Activated CD8-positive, alpha-beta T cell treated with anti-CD3 and anti-CD28 coated beads, Interleukin-2, amount 10 ng/mL, durations not matched to agents 7 days and 5 days (primary cell): Measurements from ENCODE around the gene MED17. TPM values are rescaled to one million over a fixed set of nuclear protein-coding genes. Genes with fewer than 3 reads are reported as not detected.
"Not testable (repeated sequence)": the region's sequence is repeated elsewhere in the genome, so short reads cannot be mapped to it uniquely, and the experiment has no call there.

Source experiments
- ATAC-seq: fragments of 150-1000 bp; cut with Tn5 transposase; one replicate; pipeline ENCODE4 v1.10.0; 2021; ENCODE audit warnings: moderate library complexity
- CTCF ChIA-PET: fragments of 350-600 bp; sonication (Branson Sonifier 250); formaldehyde crosslinking; loops from one replicate; lab custom pipeline; 2021; ENCODE audit warnings: antibody characterized with exemption; lab: Charles Lee
- POLR2A ChIA-PET: fragments of 350-600 bp; sonication (Branson Sonifier 250); formaldehyde crosslinking; loops from one replicate; lab custom pipeline; 2021; ENCODE audit warnings: antibody characterized with exemption; lab: Charles Lee
- DNase-seq: peaks from one replicate; pipeline ENCODE4 v3.0.0-alpha.2; 2020
- H3K27ac Mint-ChIP-seq: one replicate; pipeline ENCODE4 v1.8.0; 2021; ENCODE audit warnings: mild to moderate bottlenecking, mixed read lengths
- H3K27me3 Mint-ChIP-seq: one replicate; pipeline ENCODE4 v1.8.0; 2021; ENCODE audit warnings: low read depth, mixed read lengths
- H3K36me3 Mint-ChIP-seq: one replicate; pipeline ENCODE4 v1.8.0; 2021; ENCODE audit warnings: low read depth, mixed read lengths
- H3K4me1 Mint-ChIP-seq: one replicate; pipeline ENCODE4 v1.8.0; 2021; ENCODE audit warnings: low read depth, mixed read lengths
- H3K4me3 Mint-ChIP-seq: one replicate; pipeline ENCODE4 v1.8.0; 2021; ENCODE audit warnings: mild to moderate bottlenecking, mixed read lengths
- H3K9me3 Mint-ChIP-seq: one replicate; pipeline ENCODE4 v1.8.0; 2022; ENCODE audit warnings: mixed read lengths; ENCODE audit not compliant: insufficient read depth
- total RNA-seq, 2 experiments: library from RNA; stranded (reverse); gene quantifications; one replicate each; pipeline ENCODE4 v1.2.3, GENCODE V29; 2021

Gene MED17
- total RNA-seq, 2 experiments from 2014 or later, result 43.6 to 45.3 TPM

- peak overlapping the region; percentile 100 for H3K27ac Mint-ChIP-seq
- peaks cover 40% of the 10 kb centered on the region for H3K4me1 Mint-ChIP-seq
- POLR2A ChIA-PET, result interaction anchor here (0.6 to 9.5 kb wide), 31 partner anchors 9 to 751 kb away, joined by 3 to 161 read pairs (median 4); partner anchors contain the start of genes CEP295, MED17, PANX1 and SLC36A4
- peaks cover 54% of the 10 kb centered on the region for H3K36me3 Mint-ChIP-seq
- ATAC-seq (no peak), DNase-seq (no peak)
- peak overlapping the region; percentile 100 for H3K4me3 Mint-ChIP-seq
- H3K27me3 Mint-ChIP-seq, result no peaks in the 10 kb centered on the region
- CTCF ChIA-PET, result interaction anchor here (0.8 to 3.8 kb wide), 4 partner anchors 11 to 95 kb away, joined by 3 to 45 read pairs (median 3); partner anchors contain the start of gene MED17
- no peaks in the 10 kb centered on the region for H3K9me3 Mint-ChIP-seq
Measured at GRCh38 chr11:93741882-93742226, 42.2 kb upstream of the MED17 start.

- Mint-ChIP-seq H3K9me3 (no peaks in the 10 kb centered on the region), H3K4me3 (peak overlapping the region; percentile 62), H3K4me1 (peaks cover 25% of the 10 kb centered on the region), H3K27me3 (no peaks in the 10 kb centered on the region), H3K27ac (peak overlapping the region; percentile 55), H3K36me3 (peaks cover 44% of the 10 kb centered on the region)
- CTCF ChIA-PET, result interaction anchor here (1.3 kb wide), 1 partner anchor 41 kb away, joined by 4 read pairs; the partner anchor contains the start of gene MED17
- ATAC-seq (no peak), DNase-seq (no peak)
- POLR2A ChIA-PET, result interaction anchor here (1.1 kb wide), 1 partner anchor 41 kb away, joined by 5 read pairs; the partner anchor contains the start of gene MED17
Measured at GRCh38 chr11:93743291-93743690, 40.8 kb upstream of the MED17 start.

DNA sequence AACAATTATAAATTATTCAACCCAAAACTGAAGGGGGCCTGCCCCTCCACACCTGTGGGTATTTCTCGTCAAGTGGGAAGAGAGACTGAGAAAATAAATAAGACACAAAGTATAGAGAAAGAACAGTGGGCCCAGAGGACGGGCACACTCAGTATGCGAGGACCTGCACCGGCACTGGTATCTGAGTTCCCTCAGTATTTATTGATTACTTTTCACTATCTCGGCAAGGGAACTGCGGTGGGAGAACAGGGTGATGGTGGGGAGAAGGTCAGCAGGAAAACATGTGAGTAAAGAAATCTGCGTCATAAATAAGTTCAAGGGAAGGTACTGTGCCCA, 39.4 kb upstream of the MED17 start:
- Mint-ChIP-seq H3K4me3 (no peak overlapping the region), H3K9me3 (no peaks in the 10 kb centered on the region), H3K27me3 (no peaks in the 10 kb centered on the region), H3K4me1 (peaks cover 14% of the 10 kb centered on the region), H3K36me3 (peaks cover 33% of the 10 kb centered on the region), H3K27ac (no peak overlapping the region)
- DNase-seq (no peak), ATAC-seq (no peak)
- CTCF ChIA-PET, result interaction anchor here (1.3 kb wide), 1 partner anchor 39 kb away, joined by 4 read pairs; the partner anchor contains the start of gene MED17
- POLR2A ChIA-PET, result no interaction called here

- H3K9me3 Mint-ChIP-seq, ATAC-seq, POLR2A ChIA-PET, DNase-seq, H3K27me3 Mint-ChIP-seq, H3K27ac Mint-ChIP-seq, CTCF ChIA-PET, H3K4me3 Mint-ChIP-seq: not testable (repeated sequence)
- Mint-ChIP-seq H3K4me1 (peaks cover 13% of the 10 kb centered on the region), H3K36me3 (peaks cover 30% of the 10 kb centered on the region)
Measured at GRCh38 chr11:93745005-93745755, 38.9 kb upstream of the MED17 start.

DNA sequence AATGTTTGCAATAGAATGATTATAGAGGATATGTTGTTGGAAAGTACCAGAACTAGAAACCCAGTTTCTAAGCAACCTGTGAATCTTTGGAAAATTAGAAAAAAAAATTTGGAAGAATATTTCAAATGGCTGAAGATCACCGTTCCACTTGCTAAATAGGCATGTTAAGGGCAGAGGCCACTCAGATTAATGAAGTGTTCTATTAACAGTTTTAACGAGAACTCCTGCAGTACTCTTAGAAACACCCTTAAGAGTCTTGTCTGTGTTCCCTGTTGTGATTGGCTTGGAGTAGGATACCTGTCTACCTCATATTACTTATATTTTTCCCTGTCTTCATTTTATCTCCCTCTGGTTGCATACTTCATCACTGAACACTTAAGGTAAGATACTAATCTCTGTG, 38.0 kb upstream of the MED17 start:
- H3K27me3 Mint-ChIP-seq, result no peaks in the 10 kb centered on the region
- no peak overlapping the region for H3K27ac Mint-ChIP-seq
- POLR2A ChIA-PET, result no interaction called here
- peaks cover 13% of the 10 kb centered on the region for H3K4me1 Mint-ChIP-seq
- CTCF ChIA-PET, result no interaction called here
- no peaks in the 10 kb centered on the region for H3K9me3 Mint-ChIP-seq
- H3K36me3 Mint-ChIP-seq, result peaks cover 23% of the 10 kb centered on the region
- no peak for DNase-seq
- no peak for ATAC-seq
- H3K4me3 Mint-ChIP-seq, result no peak overlapping the region

GRCh38 chr11:93747122-93747521, 37.0 kb upstream of the MED17 start:
- H3K4me1 Mint-ChIP-seq, result peaks cover 13% of the 10 kb centered on the region
- H3K27me3 Mint-ChIP-seq, result no peaks in the 10 kb centered on the region
- ATAC-seq (no peak), DNase-seq (no peak)
- no peak overlapping the region for H3K27ac Mint-ChIP-seq
- no peak overlapping the region for H3K4me3 Mint-ChIP-seq
- H3K9me3 Mint-ChIP-seq, result no peaks in the 10 kb centered on the region
- ChIA-PET POLR2A (no interaction called here), CTCF (no interaction called here)
- peaks cover 17% of the 10 kb centered on the region for H3K36me3 Mint-ChIP-seq

GRCh38 chr11:93751001-93751400, 33.1 kb upstream of the MED17 start:
- CTCF ChIA-PET, result interaction anchor here (1.1 kb wide), 1 partner anchor 86 kb away, joined by 3 read pairs; no protein-coding TSS in a partner anchor
- Mint-ChIP-seq H3K9me3 (no peaks in the 10 kb centered on the region), H3K36me3 (peaks cover 15% of the 10 kb centered on the region), H3K4me3 (no peak overlapping the region), H3K27ac (no peak overlapping the region), H3K4me1 (no peaks in the 10 kb centered on the region), H3K27me3 (no peaks in the 10 kb centered on the region)
- no peak for DNase-seq
- ATAC-seq, result no peak
- POLR2A ChIA-PET, result interaction anchor here (1.2 kb wide), 1 partner anchor 10 kb away, joined by 7 read pairs; the partner anchor contains the start of genes C11orf54 and TAF1D

GRCh38 chr11:93753241-93753640, 30.8 kb upstream of the MED17 start:
- POLR2A ChIA-PET, result no interaction called here
- H3K27me3 Mint-ChIP-seq, result no peaks in the 10 kb centered on the region
- DNase-seq (no peak), ATAC-seq (no peak)
- CTCF ChIA-PET, result no interaction called here
- H3K4me1 Mint-ChIP-seq, result no peaks in the 10 kb centered on the region
- H3K9me3 Mint-ChIP-seq, result no peaks in the 10 kb centered on the region
- H3K4me3 Mint-ChIP-seq, result no peak overlapping the region
- H3K27ac Mint-ChIP-seq, result no peak overlapping the region
- H3K36me3 Mint-ChIP-seq, result peaks cover 15% of the 10 kb centered on the region

GRCh38 chr11:93756748-93757147, 27.3 kb upstream of the MED17 start:
- Mint-ChIP-seq H3K4me3 (no peak overlapping the region), H3K4me1 (no peaks in the 10 kb centered on the region), H3K27me3 (no peaks in the 10 kb centered on the region), H3K27ac (no peak overlapping the region), H3K9me3 (no peaks in the 10 kb centered on the region), H3K36me3 (peaks cover 25% of the 10 kb centered on the region)
- ChIA-PET CTCF (no interaction called here), POLR2A (no interaction called here)
- DNase-seq (no peak), ATAC-seq (no peak)

- Mint-ChIP-seq H3K27me3 (no peaks in the 10 kb centered on the region), H3K4me1 (no peaks in the 10 kb centered on the region), H3K36me3 (peaks cover 24% of the 10 kb centered on the region), H3K4me3 (no peak overlapping the region), H3K9me3 (no peaks in the 10 kb centered on the region), H3K27ac (no peak overlapping the region)
- POLR2A ChIA-PET, result no interaction called here
- CTCF ChIA-PET, result no interaction called here
- DNase-seq (no peak), ATAC-seq (no peak)
Measured at GRCh38 chr11:93757301-93757700, 26.8 kb upstream of the MED17 start.

DNA sequence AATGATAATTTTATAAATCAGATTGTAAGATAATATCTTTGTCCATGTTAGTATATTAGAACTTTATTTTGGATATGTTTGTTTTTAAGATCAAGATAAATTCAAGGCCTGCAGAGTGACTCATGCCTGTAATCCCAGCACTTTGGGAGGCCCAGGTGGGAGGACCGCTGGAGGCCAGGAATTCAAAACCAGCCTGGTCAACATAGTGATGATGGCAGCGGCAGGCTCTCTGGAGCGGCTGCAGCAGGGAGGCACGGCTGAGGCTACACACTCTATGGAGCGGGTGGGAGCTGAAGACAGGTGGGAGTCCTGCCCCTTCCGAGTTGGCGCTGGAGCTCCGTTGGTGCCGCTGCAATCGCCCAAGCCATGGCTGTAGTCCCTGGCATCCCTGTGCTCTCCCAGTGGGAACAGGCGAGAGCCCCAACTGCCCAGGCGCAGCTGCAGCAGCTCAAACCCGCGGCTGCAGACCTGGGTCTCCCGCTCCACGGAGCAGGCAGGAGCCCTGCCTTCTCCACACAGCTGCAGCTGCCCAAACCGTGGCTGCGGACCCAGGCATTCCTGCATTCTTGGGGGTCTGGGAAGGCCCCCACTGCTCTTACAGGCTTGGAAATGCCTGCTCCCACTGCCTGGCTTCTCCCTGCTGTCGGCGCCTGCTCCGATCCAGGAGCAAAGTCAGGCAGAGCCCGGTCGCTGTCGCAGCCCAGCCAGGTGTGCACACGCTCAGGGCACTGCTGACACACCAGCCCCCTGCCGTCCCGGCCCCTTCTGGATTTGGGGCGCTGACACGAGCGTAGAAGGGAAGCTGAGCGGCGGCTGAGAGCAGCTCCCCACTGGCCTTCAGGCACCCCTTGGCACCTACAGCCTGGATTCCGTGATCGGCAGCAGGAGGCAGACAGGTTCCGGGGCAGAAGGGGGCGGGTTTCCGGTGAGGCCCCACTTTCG, 25.9 kb upstream of the MED17 start:
- ATAC-seq (no peak), DNase-seq (no peak)
- Mint-ChIP-seq H3K4me1 (no peaks in the 10 kb centered on the region), H3K36me3 (peaks cover 23% of the 10 kb centered on the region), H3K27ac (no peak overlapping the region), H3K27me3 (no peaks in the 10 kb centered on the region), H3K9me3 (no peaks in the 10 kb centered on the region), H3K4me3 (no peak overlapping the region)
- ChIA-PET CTCF (no interaction called here), POLR2A (interaction anchor here (1.4 kb wide), 1 partner anchor 26 kb away, joined by 4 read pairs; the partner anchor contains the start of gene MED17)
